ENCODE results near the gene HRK. TPM values are rescaled to one million over a fixed set of nuclear protein-coding genes. Genes with fewer than 3 reads are reported as not detected.

Gene HRK
- total RNA-seq, 1 experiment from 2014 or later, result 2.6 TPM

DNA sequence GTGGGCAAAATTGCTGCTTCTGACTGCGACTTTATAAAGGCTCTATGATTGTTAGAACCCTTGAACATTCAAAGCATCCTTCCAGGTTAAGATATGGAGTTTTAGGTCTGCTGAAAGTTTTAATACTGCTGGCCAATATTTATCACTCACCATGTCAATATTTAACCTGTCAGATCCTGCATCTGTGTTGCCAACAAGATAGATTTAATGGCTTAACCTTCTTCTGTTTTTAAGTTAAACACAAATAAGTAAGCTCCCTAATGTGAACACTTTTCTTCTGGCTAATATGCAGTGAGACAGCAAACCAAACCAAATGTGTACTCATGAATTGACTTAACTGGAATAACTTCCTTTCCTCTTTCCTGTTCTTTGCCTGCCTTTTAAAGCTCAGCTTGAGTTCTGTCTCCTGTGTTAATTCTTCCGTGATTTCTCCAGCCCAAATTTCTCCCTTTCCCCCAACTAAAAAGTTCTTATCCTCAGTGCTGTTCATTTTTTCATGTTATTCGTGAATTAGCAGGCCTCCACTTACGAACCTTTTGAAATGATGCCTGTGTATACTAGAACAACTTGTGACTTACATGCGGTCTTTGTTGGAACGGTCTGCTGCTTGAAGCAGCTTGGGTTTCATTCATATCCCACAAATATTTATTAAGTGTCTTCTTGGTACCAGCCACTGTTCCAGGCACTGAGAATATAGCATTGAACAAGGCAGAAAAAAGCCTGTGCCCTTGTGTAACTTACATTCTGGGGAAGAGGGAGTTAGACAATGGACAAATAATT is 38.7 kb upstream of the HRK start:
- Histone ChIP-seq H3K18ac (ENCODE audit: insufficient read length, low read depth, low read length) (no peak overlapping the region), H2BK5ac (ENCODE audit: insufficient read length, low read length) (no peak overlapping the region), H3K4me2 (ENCODE audit: insufficient read depth, insufficient read length, low read length) (no peak overlapping the region), H3K4ac (ENCODE audit: low read depth, low read length) (no peak overlapping the region), H3K23ac (ENCODE audit: insufficient read length, low read depth, low read length) (no peak overlapping the region), H2AK5ac (ENCODE audit: insufficient read length, low read length) (no peak overlapping the region), H4K8ac (replicated peaks; ENCODE audit: insufficient read length, low read depth, low read length) (no peak overlapping the region), H2BK20ac (ENCODE audit: low read depth, low read length, poor library complexity, severe bottlenecking) (no peak overlapping the region), H3T11ph (ENCODE audit: low read length) (no peak overlapping the region), H3K56ac (ENCODE audit: insufficient read length, low read depth, low read length) (no peak overlapping the region), H3K27ac (ENCODE audit: insufficient read length, low read depth, low read length) (no peak overlapping the region), H2BK12ac (ENCODE audit: insufficient read length, low read depth, low read length) (no peak overlapping the region), H2BK120ac (ENCODE audit: low read depth, low read length, poor library complexity, severe bottlenecking) (no peak overlapping the region), H3K14ac (ENCODE audit: insufficient read depth, low read length) (no peak overlapping the region), H2AFZ (ENCODE audit: low read length) (no peak overlapping the region), H3K4me1 (ENCODE audit: insufficient read depth, low read length) (no peaks in the 10 kb centered on the region), H3K79me1 (ENCODE audit: insufficient read depth, low read depth, low read length, poor library complexity, severe bottlenecking) (no peaks in the 10 kb centered on the region), H4K20me1 (ENCODE audit: control insufficient read depth, insufficient read depth, insufficient read length) (no peaks in the 10 kb centered on the region), H3K79me2 (ENCODE audit: insufficient read depth, low read length) (no peaks in the 10 kb centered on the region), H2BK15ac (ENCODE audit: low read depth, low read length) (no peak overlapping the region), H3K9me3 (ENCODE audit: control insufficient read depth, low read depth, low read length) (no peaks in the 10 kb centered on the region), H4K91ac (ENCODE audit: insufficient read length, low read depth, low read length) (no peak overlapping the region), H4K5ac (ENCODE audit: insufficient read length, low read depth, low read length) (no peak overlapping the region), H3K23me2 (ENCODE audit: insufficient read length, low read depth, low read length, poor library complexity, severe bottlenecking) (no peaks in the 10 kb centered on the region), H3K9ac (ENCODE audit: extremely low read depth, insufficient read length, low read length) (no peak overlapping the region), H3K27me3 (ENCODE audit: insufficient read depth, low read length) (no peaks in the 10 kb centered on the region)
- Mint-ChIP-seq H3K36me3 (ENCODE audit: insufficient read depth in 1 of 3, low read depth in 3 of 3) (peaks cover 0 to 4% (median 0%) of the 10 kb centered on the region in 3 experiments; a peak in 1 of 7 replicates), H3K27me3 (ENCODE audit: low read depth) (no peaks in the 10 kb centered on the region), H3K27ac (peak overlapping the region in 1 of 3 experiments; percentile 23; a peak in 1 of 7 replicates), H3K4me3 (no peak overlapping the region), H3K4me1 (peaks cover 26 to 28% of the 10 kb centered on the region in 2 experiments), H3K9me3 (no peaks in the 10 kb centered on the region)
- no peak for TF ChIP-seq CTCF (conservative IDR thresholded peaks at IDR 0.05)
- DNase-seq, result no peak
- no CpG with 5 or more reads among the region's 6 CpGs for WGBS (ENCODE audit: extremely low coverage, insufficient read length, low lambda C conversion rate)
